Bone marrow (tissue), 2 donors: ENCODE data around the gene PRDM2.

Experiments
- DNase-seq, 2 donors: peaks; one replicate each; lab custom pipeline; 2025; lab: John Stamatoyannopoulos, UW

Gene PRDM2

GRCh38 chr1:13813398-13814012 is 113.5 kb downstream of the PRDM2 start:
- no peak for DNase-seq

DNA sequence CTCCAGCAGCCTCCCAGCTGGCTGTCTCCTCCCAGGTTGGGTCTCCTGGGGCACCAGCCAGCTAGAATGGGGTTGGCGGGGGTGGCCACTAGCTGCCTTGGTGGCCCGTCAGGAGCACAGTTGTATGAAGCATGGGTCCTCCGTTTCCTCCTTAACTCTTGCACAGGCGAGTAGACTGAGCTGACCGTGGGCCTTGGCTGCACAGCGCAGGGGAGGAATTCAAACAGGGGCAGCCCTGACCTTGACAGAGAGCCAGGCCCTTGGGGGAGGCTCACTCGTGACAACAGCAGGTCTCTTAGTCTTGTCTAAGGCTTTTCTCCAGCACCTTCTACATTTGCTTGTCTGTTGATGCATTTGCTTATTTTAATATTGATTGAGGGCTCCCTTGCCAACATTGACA is 114.1 kb downstream of the PRDM2 start:
- no peak for DNase-seq

- DNase-seq: no peak
Measured at GRCh38 chr1:13816016-13816760, 116.2 kb downstream of the PRDM2 start.

GRCh38 chr1:13817906-13818305 is 117.9 kb downstream of the PRDM2 start:
- DNase-seq: no peak

DNA sequence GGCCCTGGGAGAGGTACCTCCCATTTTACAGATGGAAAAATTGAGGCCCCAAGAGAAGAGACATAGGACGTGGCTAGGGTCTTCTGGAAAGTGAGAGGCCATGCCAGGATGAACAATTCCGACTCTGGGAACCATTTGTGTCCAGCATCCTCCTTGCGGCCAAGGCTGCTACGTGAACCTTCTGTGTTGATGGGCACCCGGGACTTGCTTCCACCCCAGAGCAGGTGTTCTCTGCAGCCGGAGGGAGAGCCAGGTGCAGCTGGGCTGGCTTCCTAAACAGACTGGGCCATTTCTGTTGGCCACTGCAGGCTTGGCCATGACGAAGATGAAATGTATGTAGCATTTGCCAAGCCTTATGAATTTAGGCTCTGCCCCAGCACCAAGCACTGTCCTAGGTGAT is 118.9 kb downstream of the PRDM2 start:
- no peak for DNase-seq

- DNase-seq: no peak
Measured at GRCh38 chr1:13819642-13820041, 119.7 kb downstream of the PRDM2 start.

DNA sequence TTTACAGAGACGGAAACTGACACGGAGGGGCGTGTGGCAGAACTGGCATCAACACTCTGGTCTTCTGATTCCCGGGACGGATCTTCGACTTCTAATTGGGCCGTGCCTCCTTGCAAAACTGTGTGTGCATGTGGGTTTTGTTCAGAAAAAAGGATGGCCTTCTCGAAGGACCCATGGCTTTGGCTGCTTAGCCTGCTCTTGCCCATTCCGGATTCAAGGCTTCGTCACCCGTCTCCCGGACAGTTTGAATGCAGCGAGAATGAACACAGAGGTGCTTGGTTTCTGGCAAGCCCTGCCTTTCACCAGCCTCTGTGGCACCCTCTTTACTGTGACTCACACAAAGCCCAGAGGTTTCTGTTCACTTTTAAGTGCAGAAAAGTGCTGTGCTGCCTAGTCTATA is 120.1 kb downstream of the PRDM2 start:
- DNase-seq: no peak

DNA sequence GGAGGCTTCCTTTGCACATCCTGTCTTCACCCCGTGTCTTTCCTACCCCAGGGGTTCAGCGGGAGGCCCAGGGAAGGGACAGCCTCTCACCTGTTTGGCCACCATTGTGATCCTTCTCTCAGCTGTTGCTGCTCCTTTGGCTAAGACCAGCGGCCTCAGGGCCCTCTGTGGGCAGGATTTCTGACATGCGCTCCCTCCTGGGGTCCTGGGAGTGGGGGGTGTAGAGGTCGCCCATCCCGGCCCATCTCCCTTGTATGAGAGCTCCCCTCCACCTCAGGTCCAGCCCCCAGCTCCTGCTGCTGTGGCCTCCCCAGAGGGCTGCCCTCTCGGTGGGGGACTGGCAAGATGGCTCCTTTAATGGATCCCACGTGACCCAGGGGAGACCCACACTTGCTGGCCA is 120.5 kb downstream of the PRDM2 start:
- DNase-seq: no peak

DNA sequence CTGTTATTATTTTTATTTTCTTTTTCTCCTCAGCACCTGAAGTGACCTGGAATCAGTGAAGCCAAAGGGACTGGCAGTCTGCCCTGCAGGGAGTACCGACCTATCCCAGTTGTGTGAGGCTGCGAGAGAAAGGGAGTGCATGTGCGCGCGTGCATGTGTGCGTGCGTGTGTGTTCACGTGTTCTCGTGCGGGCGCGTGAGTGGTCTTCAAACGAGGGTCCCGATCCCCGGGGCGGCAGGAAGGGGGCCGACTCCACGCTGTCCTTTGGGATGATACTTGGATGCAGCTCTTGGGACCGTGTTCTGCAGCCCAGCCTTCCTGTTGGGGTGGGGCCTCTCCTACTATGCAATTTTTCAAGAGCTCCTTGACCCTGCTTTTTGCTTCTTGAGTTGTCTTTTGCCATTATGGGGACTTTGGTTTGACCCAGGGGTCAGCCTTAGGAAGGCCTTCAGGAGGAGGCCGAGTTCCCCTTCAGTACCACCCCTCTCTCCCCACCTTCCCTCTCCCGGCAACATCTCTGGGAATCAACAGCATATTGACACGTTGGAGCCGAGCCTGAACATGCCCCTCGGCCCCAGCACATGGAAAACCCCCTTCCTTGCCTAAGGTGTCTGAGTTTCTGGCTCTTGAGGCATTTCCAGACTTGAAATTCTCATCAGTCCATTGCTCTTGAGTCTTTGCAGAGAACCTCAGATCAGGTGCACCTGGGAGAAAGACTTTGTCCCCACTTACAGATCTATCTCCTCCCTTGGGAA is 123.3 kb downstream of the PRDM2 start:
- no peak for DNase-seq

DNA sequence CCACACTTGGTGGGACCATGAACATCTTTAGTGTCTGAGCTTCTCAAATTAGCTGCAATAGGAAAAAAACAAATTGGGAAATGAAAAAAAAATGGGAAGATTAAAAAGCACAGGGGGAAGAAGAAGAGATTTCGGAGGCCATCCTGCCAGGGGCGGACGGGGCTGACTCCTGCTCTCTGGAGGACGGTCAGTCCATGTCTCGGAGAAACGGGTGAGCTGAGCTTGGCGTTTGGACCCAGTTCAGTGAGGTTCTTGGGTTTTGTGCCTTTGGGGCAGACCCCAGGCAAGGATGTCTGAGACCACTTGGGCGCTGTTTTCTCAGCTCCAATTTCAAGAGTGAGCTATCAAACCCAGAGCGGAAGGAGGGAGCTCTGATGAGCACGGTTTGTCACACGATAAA is 123.9 kb downstream of the PRDM2 start:
- no peak for DNase-seq

DNA sequence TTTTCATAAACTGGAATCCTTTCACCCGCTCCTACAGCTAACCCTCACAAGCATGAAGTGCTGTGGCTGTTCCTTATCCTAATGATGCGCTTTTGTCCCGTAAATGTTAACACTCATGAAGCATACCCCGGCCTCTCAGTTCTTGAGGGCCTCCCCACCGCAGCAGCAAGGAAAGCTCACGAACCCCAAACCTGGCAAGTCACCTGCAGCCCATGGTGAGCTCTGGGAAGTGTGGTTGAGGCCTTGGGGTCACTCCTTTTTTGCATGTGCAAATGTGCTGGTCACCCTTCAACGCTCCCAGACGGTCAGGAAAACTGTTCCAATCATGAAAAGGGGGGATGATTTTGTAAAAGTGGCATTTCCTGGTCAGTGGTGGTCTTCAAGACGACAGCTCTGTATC is 124.6 kb downstream of the PRDM2 start:
- no peak for DNase-seq

DNA sequence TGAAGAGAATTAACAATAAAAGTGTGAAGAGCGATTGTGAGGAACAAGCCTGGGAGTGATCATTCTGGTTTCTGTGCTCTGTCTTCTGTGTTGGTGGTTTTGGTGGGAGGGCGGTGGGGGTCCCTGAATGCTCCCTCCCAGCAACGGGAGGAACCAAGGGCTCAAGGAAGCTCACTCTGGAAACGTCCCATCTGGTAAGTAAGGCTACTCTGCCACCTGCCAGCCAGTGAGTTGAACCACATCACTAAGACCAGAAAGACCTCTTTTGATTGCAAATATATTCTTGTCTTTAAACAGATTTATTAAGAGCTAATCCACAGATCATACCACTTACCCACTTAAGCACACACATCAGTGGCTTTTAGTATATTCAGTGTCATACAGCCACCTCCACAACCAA is 125.0 kb downstream of the PRDM2 start:
- no peak for DNase-seq

DNA sequence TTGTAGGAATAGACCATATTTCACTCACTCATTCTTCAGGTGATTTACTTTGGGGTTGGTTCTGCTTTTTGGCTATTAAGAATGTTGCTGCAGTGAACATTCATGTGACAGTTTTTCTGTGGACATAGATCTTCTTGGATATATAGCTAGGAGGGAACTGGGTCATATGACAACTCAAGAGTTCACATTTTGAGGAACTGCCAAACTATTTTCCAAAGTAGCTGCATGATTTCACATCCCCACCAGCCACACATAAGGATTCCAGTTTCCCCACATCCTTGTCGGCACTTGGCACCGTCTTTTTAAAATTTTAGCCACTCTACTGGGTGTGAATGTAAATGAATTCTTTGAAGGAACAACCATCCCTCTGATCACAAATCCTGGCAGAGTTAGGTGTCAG is 126.0 kb downstream of the PRDM2 start:
- no peak for DNase-seq

DNA sequence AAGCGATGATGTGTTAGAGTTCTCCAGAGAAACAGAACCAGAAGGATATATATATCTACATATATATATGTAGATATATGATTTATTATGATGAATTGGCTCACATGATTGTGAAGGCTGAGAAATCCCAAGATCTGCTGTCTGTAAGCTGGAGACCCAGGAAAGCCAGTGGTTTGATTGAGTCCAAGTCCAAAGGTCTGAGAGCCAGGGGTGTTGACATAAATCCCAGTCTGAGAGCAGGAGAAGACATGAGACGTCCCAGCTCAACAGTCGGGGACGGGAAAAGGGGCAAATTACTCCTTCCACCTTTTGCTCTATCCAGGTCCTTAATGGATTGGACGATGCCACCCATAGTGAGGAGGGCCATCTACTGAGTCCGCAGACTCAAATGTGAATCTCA is 126.6 kb downstream of the PRDM2 start:
- DNase-seq: no peak

- no peak for DNase-seq
Measured at GRCh38 chr1:13828454-13829151, 128.6 kb downstream of the PRDM2 start.

- no peak for DNase-seq
Measured at GRCh38 chr1:13829152-13829769, 129.3 kb downstream of the PRDM2 start.

DNA sequence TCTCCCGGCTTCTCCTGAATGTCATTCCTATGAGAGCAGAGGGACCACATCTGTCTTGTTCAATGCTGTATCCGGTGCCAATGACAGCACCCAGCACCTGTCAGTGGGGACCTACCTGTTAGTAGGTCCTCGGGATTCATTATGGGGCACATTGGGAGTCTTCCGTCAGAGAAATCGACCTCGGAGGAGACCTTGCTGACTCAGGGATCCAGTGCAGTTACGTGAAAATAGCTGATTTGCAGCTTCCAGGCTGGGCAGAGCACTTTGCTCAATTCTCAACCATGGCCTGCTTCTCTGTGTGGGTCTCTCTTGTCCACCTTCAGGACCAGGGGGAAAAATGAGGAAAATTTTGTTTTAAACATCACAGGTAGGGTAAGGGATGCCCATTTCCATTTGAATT is 130.2 kb downstream of the PRDM2 start:
- DNase-seq: no peak

DNA sequence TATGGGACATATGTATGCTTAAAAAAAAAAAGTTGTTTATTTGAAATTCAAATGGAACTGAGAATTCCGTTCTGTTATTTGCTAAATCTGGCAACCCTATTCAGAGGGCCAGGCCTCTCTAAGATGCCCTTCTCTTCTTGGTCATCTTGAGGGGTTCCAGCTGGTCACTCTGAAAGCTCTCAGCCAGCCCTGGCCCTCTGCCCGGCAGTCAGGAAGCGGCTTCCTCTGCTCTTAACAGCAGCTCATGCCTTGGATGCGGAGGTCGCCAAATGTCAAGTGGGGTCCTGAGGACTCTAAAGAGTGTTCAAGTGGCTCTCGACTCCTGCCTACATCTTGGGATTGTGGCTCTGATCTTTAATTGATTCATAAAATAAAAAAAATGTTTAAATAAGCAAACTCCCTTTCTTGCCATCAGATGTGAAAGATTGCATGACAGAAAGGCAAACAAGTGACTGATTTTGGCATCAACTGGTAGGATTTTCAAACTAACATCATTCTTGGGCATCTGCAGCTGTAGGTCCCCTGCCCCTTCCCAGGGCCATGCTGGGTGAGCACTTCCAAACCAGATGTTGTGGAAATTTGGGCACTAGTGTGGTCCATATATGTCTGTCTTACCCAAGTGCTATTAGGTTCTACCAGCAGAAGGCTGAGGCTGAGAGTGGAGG is 130.8 kb downstream of the PRDM2 start:
- DNase-seq: no peak

GRCh38 chr1:13832100-13832499 is 132.1 kb downstream of the PRDM2 start:
- DNase-seq: no peak

DNA sequence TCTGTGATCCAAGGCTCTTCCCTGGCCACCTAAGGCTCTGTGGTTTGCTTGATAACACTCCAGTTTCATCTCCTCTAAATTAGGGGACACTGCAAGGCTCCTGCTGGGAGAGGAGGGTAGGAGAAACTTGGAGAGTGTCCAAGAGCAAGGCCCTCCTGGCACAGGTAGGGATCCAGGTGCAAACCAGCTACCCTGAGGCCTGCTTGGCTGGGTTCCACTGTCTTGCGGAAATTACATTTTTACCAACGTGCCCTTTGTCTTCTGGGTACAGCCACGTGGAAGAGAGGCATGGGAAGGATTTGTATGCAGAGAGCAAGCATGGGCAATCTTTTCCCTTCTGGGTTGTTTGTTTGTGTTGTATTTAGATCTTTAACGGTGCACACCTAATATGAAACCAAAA is 132.5 kb downstream of the PRDM2 start:
- no peak for DNase-seq

DNA sequence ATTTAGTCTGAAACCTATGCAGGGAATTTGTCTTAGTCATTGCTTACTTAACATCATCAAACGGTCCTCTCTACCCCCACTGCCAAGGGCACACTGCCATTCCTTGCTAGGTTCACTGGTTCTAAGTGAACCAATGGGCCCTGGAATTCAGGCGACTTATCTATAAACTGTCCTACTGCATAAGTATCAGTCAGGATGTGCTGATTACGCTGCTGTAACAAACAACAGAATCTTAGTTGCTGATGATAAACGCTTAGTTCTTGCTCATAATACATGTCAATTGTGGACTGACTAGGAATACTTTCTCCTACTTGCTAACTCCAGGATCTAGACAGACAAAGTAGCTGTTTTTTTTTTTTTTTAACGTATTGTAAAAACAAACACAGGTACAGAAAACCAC is 136.1 kb downstream of the PRDM2 start:
- no peak for DNase-seq

- DNase-seq: no peak
Measured at GRCh38 chr1:13836631-13837030, 136.6 kb downstream of the PRDM2 start.
